Right lobe of liver (tissue), 4 donors: ENCODE data around the gene COL4A4.

Experiments used
- CTCF ChIP-seq, 4 donors: fragments of 200-600 bp in 3 of 4; fragments of 450-650 bp in 1 of 4; IDR thresholded peaks; one replicate each; pipeline versions ENCODE4 v1.5.1 to v1.8.0; 2016 to 2022; ENCODE audit warnings: antibody characterized with exemption in 4 of 4, mild to moderate bottlenecking in 2 of 4
- POLR2A ChIP-seq: fragments of 450-650 bp; IDR thresholded peaks from one replicate; pipeline ENCODE4 v1.6.1; 2017; ENCODE audit warnings: antibody characterized with exemption, mild to moderate bottlenecking
- donor health status: DM: no; HTN: no; CAD: no.
- donor health status: DM: no; HTN: no; CAD: no.
- donor health status: DM: no; HTN: yes; CAD: no.

- TF ChIP-seq CTCF (IDR thresholded peaks at IDR 0.05), result no peak
- no peak for TF ChIP-seq POLR2A
Measured at GRCh38 chr2:227029426-227030105, 134.4 kb downstream of the COL4A4 start.
